M059J (cell line): ENCODE results near the gene PKNOX1. TPM values are rescaled to one million over a fixed set of nuclear protein-coding genes. Genes with fewer than 3 reads are reported as not detected.
"Not testable (repeated sequence)": the region's sequence is repeated elsewhere in the genome, so short reads cannot be mapped to it uniquely, and the experiment has no call there.

Experiments
- DNase-seq: peaks from one replicate; pipeline ENCODE4 v3.0.0-alpha.2; 2012; ENCODE audit warnings: low read depth
- total RNA-seq: library from RNA; depleted of rRNA; stranded (reverse); fragments of >200 nt; shearing (Covaris generic); gene quantifications from 2 replicates; pipeline ENCODE4 v1.2.3, GENCODE V29; 2014

PKNOX1 gene
- total RNA-seq, 1 experiment from 2014 or later, result 25.4 TPM

DNA sequence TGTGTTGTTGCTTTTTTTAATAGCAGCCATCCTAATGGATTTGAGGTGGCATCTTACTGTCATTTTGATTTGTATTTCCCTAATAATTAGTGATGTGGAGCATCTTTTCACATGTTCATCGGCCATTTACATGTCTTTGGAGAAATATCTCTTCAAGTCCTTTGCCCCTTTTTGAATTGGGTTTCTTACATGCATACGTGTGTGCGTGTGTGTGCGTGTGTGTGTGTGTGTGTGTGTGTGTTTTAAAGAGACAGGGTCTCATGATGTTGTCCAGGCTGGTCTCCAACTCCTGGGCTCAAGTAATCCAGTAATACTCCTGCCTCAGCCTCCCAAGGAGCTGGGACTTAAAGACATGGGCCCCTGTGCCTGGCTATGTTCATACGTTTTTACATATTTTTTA lies 9.5 kb downstream of the PKNOX1 start:
- no peak for DNase-seq

DNA sequence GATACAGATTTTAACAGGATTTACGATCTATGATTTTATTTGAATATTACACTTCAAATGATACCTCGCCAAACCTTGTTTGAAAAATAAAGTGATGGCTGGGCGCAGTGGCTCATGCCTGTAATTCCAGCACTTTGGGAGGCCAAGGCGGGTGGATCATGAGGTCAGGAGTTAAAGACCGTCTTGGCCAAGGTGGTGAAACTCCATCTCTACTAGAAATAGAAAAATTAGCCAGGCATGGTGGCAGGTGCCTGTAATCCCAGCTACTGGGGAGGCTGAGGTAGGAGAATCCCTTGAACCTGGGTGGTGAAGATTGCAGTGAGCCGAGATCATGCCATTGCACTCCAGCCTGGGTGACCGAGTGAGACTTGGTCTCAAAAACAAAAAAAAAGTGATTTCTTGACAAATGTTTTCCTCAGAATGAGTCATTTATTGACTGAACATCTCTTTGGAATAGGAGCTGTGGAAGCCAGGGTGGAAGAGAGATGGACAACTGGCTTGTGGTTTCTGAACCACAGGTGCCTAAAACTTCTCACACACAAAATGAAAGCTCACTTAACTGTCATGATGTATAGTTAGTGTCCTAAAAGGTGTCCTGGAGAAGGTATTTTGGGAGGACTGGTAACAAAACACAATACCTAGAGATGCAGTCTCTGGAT lies 11.9 kb downstream of the PKNOX1 start:
- DNase-seq, result peak; percentile 55

DNA sequence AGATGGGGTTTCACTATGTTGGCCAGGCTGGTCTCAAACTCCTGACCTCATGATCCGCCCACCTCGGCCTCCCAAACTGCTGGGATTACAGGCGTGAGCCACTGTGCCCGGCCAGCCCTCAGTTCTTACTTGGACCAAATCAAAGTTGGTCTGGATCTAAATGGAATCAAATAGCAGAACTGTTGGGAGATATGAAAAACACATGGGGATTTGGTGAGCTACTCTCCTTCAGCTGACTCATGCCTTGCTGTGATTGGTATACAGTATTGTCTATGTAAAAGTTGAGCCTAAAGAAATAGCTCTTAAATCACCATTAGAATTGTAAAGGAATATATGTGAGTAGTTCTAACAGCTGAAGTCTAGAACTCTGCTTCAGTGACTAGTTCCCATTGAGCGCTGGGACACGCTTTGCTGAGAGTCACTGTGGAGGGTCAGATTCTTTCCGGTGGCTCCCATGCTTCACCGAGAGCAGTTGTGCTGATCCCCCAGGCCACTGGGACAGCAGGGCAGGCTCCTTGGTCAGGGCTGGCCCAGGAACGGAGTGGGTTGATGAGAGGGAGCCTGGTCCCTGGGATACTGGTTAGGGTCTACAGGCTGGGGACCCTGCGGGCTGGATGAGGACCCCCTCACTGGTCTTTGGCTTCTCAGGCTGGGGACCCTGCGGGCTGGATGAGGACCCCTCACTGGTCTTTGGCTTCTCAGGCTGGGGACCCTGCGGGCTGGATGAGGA lies 14.0 kb downstream of the PKNOX1 start:
- no peak for DNase-seq

DNA sequence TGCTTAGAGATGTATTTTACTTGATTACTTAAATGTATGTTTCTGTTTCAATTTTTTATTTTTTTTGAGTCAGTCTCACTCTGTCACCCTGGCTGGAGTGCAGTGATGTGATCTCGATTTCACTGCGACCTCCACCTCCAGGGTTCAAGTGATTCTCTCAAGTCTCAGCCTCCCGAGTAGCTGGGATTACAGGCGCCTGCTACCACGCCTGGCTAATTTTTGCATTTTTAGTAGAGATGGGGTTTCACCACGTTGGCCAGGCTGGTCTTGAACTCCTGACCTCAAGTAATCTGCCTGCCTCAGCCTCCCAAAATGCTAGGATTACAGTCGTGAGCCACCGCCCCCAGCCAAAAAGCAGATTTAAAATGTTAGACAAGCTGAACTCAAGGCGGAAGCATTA lies 15.0 kb downstream of the PKNOX1 start:
- not testable (repeated sequence) for DNase-seq

DNA sequence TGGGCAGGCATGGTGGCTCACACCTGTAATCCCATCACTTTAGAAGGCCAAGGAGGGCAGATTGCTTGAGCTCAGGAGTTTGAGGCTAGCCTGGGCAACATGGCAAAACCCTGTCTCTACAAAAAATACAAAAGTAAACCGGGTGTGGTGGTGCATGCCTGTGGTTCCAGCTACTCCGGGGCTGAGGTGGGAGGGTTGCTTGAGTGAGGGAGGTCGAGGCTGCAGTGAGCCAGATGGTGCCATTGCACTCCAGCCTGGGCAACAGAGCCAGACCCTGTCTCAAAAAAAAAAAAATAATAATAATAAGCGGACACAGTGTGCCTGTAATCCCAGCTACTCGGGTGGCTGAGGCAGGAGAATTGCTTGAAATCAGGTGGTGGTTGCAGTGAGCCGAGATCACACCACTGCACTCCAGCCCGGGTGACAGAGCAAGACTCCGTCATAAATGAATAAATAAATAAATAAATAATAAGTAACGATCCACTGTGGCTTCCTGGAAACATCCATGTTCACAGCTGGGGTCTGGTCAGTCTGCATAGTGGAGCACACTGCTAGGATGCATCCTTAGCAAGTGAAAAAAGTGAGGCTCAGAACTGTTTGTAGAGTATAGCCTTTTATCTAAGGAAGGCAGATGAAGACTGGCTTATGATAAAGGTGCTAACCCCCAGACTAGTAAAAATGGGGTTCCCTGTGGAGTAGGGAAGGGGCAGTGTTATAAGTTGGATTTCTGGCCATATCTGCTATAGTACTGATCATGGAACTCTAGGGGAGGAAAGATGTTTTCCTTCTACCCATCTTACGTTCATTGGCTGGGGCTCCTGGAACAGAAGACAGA lies 15.7 kb downstream of the PKNOX1 start:
- peak; percentile 33 for DNase-seq

DNA sequence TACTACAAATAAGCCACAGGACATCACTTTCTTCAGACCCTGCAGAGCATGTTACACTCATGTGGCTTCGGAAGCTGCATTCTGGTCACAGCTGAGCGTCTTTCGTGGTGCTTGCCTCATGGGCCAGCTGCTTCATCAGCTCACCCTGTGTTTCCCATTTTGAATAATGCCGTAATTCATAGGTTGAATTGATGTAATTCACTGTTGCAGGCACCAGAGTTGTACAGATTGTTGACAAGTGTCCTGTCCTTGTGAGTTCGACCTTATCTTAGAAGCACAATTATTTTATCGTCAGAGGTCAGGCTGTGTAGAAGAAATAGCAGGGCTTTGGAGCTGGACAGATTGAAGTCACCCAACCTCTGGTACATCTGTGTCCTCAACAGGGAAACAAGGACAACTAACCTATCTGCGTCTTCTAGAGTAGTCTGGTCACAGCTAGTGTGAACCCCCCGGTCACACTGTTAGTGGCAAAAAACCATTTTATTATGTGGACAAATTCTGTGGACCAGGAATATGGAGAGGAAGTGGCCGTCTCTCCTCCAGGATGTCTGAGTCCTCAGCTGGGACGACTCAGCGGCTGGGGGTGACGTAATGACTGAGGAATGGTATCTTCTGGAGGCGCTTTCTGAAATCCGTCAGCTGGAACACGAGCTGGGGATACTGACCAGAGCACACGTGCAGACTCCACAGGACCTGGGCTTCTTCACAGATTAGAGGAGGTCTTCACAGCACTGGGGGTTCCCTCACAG lies 17.8 kb downstream of the PKNOX1 start:
- peak; percentile 84 for DNase-seq

DNA sequence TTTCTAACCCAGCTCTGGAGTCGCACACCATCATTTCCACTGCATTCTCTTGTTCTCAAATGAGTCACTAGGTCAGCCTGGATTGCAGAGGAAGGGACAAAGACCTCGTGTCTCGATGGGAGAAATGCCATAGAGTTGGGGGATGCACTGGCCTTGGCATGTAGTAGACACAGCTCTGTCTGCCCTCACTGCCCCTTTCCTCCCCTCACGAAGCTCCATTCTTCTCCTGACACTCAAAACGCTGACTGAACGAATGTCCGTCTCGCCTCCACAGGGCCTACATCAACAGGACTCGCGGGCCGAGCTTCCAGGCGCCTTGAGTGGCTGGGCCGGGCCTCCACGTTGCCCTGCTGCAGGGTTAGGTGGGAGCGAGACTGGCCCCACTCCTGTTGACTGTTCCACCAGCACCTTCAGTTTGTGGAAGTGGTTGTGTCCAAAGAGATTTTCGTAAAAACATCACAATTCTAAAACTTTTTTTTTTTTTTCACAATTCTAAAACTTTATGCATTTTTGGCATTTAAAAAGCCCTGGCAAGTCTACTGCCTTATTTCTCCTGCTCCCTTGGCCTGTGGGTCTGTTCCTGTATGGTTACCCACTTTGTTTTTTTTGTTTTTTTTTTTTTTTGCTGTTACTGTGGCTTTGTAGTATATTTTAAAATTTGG lies 18.8 kb downstream of the PKNOX1 start:
- no peak for DNase-seq

DNA sequence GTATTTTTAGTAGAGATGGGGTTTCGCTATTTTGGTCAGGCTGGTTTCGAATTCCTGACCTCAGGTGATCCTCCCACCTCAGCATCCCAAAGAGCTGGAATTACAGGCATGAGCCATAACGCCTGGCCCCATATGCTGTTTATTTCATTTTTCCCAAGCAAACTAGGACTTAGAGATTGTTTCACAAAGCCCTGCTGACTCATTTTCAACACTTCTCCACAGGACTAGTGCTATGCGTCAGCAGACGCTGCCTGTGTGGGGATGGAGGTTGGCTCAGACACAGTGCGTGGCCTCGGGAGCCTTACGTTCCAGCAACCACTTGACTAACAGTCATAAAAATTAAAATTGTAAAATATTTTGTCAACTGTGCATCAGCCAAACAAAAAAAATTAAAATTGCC lies 22.7 kb downstream of the PKNOX1 start:
- peak; percentile 84 for DNase-seq

DNA sequence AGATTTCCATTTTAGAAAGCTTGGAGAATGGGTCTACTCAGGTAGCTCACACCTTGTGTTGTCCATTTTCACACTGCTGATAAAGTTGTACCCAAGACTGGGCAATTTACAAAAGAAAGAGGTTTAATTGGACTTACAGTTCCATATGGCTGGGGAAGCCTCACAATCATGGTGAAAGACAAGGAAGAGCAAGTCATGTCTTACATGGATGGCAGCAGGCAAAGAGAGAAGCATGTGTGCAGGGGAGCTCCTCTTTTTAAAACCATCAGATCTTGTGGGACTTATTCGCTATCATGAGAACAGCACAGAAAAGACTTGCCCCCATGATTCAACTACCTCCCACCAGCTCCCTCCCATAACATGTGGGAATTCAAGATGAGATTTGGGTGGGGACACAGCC lies 23.6 kb downstream of the PKNOX1 start:
- not testable (repeated sequence) for DNase-seq

DNA sequence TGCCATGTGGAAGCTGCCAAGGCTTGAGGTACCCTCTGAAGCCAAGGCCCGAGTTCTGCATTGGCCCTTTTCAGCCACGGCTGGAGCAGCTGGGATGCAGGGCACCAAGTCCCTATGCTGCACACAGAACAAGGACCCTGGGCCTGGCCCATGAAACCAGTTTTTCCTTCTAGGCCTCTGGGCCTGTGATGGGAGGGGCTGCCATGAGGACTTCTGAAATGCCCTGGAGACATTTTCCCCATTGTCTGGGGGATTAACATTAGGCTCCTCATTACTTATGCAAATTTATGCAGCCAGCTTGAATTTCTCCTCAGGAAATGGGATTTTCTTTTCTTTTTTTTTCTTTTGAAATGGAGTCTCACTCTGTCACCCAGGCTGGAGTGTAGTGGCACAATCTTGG lies 24.8 kb downstream of the PKNOX1 start:
- not testable (repeated sequence) for DNase-seq

DNA sequence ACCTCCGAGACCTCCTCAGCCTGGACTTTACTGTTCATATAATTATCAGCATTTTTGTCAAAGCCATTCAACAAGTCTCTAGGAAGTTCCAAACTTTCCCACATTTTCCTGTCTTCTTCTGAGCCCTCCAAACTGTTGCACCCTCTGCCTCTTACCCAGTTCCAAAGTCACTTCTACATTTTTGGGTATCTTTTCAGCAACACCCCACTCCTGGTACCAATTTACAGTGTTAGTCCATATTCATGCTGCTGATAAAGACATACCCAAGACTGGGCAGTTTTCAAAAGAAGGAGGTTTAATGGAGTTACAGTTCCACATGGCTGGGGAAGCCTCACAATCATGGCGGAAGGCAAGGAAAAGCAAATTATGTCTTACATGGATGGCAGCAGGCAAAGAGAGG lies 25.7 kb downstream of the PKNOX1 start:
- not testable (repeated sequence) for DNase-seq

DNA sequence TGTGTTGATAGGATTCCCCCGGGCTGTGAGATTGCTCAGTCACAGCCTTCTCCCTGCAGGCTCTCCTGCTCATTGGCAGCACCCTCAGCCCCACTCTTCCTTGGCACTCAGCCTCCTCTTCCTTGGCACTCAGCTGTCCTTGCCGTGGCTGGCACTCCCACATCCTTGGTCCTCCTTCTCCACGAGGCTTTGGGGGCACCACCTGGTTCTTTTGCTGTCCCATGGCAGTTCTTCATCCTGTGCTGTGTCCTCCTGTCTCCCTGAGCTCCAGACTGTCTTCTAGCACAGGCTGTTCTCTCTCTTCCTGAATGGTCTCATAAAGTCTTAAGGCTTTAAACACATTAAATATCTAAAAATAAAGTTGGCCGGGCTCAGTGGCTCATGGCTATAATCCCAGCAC lies 27.0 kb downstream of the PKNOX1 start:
- no peak for DNase-seq

DNA sequence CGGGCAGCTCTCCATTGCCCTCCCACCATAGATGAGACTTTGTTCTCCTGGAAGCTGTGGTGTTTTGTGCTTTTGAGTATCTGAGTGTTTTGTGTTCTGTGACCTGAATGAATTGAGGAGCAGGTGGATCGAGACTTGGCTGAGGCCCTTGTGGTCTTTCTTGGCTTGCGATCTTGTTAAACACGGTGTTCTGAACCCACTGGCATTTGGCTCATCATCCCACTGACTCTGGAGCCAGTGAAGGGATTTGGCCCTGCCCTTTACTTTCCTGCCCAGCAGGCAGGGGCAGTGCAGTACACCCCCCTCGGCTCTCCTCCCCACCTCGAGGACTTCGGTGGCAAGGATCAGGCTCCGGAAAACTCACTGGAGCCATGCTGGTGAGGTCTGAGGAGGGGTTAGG lies 30.6 kb downstream of the PKNOX1 start:
- no peak for DNase-seq

DNA sequence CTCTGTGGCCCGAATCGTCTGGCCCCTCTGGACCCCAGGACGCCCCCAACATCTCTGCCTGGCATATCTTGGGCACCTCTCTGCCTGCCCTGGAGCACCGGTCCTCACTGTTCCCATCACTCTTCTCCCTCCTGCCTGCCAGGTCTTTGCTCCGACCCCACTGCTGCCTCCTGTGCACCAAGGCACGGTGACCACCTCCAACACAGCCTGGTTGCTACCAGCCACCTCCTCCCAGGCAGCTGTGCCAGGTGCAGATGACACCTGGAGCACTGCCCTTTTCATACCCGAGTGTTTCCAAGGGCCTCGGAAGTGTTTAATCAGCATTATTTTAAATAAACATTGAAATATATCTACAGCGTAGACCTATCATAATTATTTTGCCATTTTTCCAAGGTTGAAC lies 31.3 kb downstream of the PKNOX1 start:
- no peak for DNase-seq

DNA sequence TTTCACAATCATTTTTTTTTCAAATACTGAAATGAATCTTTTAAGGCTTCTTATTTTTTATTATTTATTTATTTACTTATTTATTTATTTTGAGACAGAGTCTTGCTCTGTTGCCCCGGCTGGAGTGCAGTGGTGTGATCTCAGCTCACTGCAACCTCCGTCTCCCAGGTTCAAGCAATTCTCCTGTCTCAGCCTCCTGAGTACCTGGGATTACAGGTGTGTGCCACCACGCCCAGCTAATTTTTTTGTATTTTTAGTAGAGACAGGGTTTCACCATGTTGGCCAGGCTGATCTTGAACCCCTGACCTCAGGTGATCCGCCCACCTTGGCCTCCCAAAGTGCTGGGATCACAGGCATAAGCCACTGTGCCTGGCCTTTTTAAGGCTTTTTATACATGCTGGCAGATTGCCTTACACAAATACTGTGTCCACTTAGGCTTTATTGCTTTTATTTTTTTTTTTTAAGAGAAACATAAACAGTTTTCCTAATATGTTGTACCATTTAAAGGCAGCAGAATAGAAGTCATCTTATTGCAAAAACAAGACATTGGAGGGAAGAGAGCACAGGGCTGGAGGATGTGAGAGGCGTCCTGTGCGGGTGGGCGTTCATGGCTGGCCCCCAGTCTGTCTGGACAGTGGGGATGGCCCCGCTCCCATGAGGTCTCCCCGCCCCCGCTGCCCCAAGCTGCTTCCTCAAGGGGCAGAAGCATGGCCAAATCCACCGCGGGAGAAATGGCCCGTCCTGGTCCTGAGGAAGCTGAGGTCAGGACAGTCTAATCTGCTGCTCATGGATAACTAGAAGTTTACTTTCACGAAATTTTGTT lies 31.9 kb downstream of the PKNOX1 start:
- not testable (repeated sequence) for DNase-seq

DNA sequence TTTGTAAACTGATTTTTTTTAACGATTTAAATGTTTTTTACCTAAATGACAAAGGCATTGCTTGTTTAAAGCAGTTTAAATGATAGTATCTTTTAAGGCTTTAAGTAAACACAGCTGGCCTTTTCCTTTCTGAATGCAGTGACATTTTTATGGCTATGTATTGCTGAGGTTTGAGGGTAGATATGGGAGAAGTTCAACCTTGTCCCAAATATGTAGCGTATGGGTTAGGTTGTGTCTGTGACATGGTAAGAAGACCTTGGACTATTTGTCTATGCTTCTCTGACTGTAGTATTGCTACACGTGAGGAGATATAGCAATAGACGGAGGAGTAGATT lies 32.5 kb downstream of the PKNOX1 start:
- DNase-seq, result no peak

DNA sequence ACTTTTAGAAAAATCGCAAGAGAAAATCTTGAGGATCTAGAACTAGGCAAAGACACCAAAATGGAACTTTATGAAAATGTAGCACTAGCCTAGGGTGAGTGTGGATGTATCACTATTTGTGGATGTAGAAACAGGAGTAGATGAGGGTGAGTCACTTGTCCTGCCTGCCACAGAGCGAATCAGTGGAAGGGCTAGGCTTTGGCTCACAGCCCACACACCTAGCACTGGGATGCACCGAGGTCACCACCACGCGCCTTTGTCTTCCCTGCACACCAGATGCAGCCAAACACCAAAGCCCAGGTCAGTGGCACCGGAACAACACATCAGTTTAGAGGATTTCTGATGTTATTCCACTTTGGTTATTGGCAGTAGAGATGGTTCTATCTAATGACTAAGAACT lies 38.2 kb downstream of the PKNOX1 start:
- DNase-seq, result peak; percentile 55

DNA sequence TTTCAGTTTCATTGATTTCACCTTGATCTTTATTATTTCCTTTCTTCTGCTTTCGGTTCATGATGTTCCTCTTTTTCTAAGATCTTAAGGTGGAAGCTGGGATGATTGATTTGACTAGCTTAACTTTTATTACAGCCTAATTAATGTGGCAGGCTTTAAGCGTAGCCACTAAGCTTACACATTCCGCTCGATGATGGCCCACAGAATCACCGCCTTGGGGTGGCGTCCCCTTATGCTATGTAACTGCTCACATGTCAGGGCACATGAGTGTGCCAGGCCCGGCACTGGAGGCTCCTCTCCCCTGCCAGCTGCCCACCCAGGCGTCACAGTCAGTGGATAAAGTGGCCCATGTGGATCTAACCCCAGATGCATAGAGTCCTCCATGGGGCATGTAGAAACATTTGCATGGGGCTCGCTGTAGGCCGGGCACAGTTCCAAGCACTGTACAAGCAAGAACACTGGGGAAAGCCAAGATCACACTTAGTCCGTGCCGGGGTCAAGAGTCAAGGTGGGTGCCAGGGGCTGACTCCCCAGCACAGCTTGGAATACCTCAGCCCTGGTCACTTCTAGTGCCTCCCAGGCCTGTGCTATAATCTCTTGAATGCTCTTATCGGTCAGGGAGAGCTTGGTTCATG lies 41.7 kb downstream of the PKNOX1 start:
- no peak for DNase-seq

DNA sequence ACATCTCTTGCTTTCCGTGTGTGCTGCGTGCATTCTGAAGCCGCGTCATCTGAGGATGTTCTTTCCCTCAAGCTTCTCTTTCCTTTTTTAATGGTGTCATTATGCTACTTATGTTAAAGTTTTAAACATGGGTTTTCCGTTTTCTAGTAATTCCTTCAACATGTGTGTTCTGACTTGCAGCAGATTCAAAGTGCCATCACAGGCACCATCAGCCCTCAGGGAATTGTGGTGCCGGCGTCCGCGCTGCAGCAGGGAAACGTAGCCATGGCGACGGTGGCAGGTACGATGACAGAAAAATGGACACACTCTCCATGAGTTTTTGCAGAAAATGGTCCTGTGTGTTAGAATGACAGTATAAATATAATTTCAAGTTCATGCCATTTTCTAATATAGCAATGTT lies 42.4 kb downstream of the PKNOX1 start:
- no peak for DNase-seq

DNA sequence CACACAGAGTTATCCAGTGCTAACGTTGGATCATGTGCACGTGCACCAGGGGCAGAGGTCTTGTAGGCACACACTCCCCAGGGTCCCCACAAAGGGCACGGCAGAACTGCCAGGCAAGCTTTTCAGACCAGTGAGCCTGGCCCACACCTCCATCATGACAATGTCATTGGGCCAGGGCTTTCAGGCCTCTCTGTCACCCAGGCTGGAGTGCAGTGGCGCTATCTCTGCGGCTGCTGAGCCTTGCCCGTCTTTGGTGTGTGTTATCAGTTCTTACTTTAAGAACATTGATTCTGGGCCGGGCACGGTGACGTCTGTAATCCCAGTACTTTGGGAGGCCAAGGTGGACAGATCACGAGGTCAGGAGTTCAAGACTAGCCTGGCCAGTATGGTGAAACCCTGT lies 44.2 kb downstream of the PKNOX1 start:
- no peak for DNase-seq
